HepG2 (cell line): ENCODE data around the gene GLDN. TPM values are rescaled to one million over a fixed set of nuclear protein-coding genes. Genes with fewer than 3 reads are reported as not detected.

ENCODE experiments used
- AFF4 ChIP-seq: sonication (generic); formaldehyde crosslinking; IDR thresholded peaks from 2 replicates; pipeline ENCODE4 v1.4.0; 2020; ENCODE audit warnings: missing genetic modification reagents
- BCL3 ChIP-seq: sonication (generic); formaldehyde crosslinking; IDR thresholded peaks from 2 replicates; pipeline ENCODE4 v1.5.1; 2020; ENCODE audit warnings: mild to moderate bottlenecking, missing genetic modification reagents, moderate library complexity
- CERS6 ChIP-seq: sonication (generic); formaldehyde crosslinking; IDR thresholded peaks from 2 replicates; pipeline ENCODE4 v1.5.0; 2020; ENCODE audit warnings: missing genetic modification reagents
- DNMT3B ChIP-seq: conservative IDR thresholded peaks from 2 replicates; pipeline ENCODE4 v1.6.1; 2016; ENCODE audit warnings: missing biosample characterization, control low read depth
- ERF ChIP-seq: IDR thresholded peaks from 2 replicates; pipeline ENCODE4 v1.6.1; 2018; ENCODE audit warnings: missing biosample characterization, missing genetic modification reagents
- GMEB2 ChIP-seq: IDR thresholded peaks from 2 replicates; pipeline ENCODE4 v1.6.1; 2016; ENCODE audit warnings: missing biosample characterization, missing genetic modification reagents, low read depth
- NFE2L1 ChIP-seq: sonication (generic); formaldehyde crosslinking; IDR thresholded peaks from 2 replicates; pipeline ENCODE4 v1.4.0; 2020; ENCODE audit warnings: missing genetic modification reagents, mild to moderate bottlenecking, borderline replicate concordance
- PHF20 ChIP-seq: sonication (generic); formaldehyde crosslinking; IDR thresholded peaks from 2 replicates; pipeline ENCODE4 v1.5.0; 2020; ENCODE audit warnings: mild to moderate bottlenecking, missing genetic modification reagents
- PITX1 ChIP-seq: sonication (generic); formaldehyde crosslinking; IDR thresholded peaks from 2 replicates; pipeline ENCODE4 v1.5.1; 2020; ENCODE audit warnings: mild to moderate bottlenecking, missing genetic modification reagents
- TGIF2 ChIP-seq: IDR thresholded peaks from 2 replicates; pipeline ENCODE4 v1.6.1; 2016; ENCODE audit warnings: control low read depth, missing compliant biosample characterization
- ZFY ChIP-seq: sonication (generic); formaldehyde crosslinking; IDR thresholded peaks from 2 replicates; pipeline ENCODE4 v1.4.0; 2020; ENCODE audit warnings: missing genetic modification reagents
- ZNF276 ChIP-seq: sonication (generic); formaldehyde crosslinking; IDR thresholded peaks from 2 replicates; pipeline ENCODE4 v1.4.0; 2020; ENCODE audit warnings: mild to moderate bottlenecking, low read depth, missing genetic modification reagents
- ZNF790 ChIP-seq: sonication (generic); formaldehyde crosslinking; IDR thresholded peaks from 2 replicates; pipeline ENCODE4 v1.8.0; 2022; ENCODE audit warnings: missing genetic modification reagents, mild to moderate bottlenecking, borderline replicate concordance
- ZUFSP ChIP-seq: sonication (generic); formaldehyde crosslinking; IDR thresholded peaks from 2 replicates; pipeline ENCODE4 v1.9.0; 2021; ENCODE audit warnings: missing genetic modification reagents, mild to moderate bottlenecking, borderline replicate concordance
- polyA plus RNA-seq, 8 experiments: library from polyadenylated mRNA; depleted of rRNA in 3 of 8; stranded (reverse) in 7 of 8; unstranded in 1 of 8; fragments of >200 nt; fragmentation: Illumina TruSeq in 4 of 8; extraction: Trizol in 4 of 8; gene quantifications; 2 replicates each; pipeline versions ENCODE4 v1.2.1 to v1.2.3, GENCODE V29; 2011 to 2016; ENCODE audit warnings: low read depth in 4 of 8, missing spikeins in 1 of 8, mixed read lengths in 1 of 8; ENCODE audit not compliant: insufficient read depth in 1 of 8
- total RNA-seq, 5 experiments: library from RNA; depleted of rRNA; stranded (reverse); fragments of >200 nt; fragmentation: Illumina TruSeq; extraction: Trizol; gene quantifications; 2 replicates each; pipeline ENCODE4 v1.2.3, GENCODE V29; 2016; ENCODE audit warnings: low read depth in 1 of 5

GLDN gene
- total and polyA plus RNA-seq, 2 of the 13 experiments (the other 11 are each of a cell fraction or from before 2014, with no cell fraction given), result 0.86 to 1.0 TPM

- TF ChIP-seq AFF4 (no peak), BCL3 (CRISPR knock-in tag) (no peak), ERF (CRISPR knock-in tag) (0 out of 2 replicates have a peak, but pooled peaks have one; percentile 24), ZNF790 (CRISPR knock-in tag) (no peak), PITX1 (0 out of 2 replicates have a peak, but pooled peaks have one; percentile 23), GMEB2 (CRISPR knock-in tag) (no peak), ZFY (CRISPR knock-in tag) (peak; percentile 67), NFE2L1 (CRISPR knock-in tag) (no peak), DNMT3B (no peak), ZUFSP (CRISPR knock-in tag) (no peak), TGIF2 (CRISPR knock-in tag) (no peak; the same call in 1 of the 2 replicates), CERS6 (CRISPR knock-in tag) (no peak), ZNF276 (no peak), PHF20 (CRISPR knock-in tag) (no peak)
Observed at GRCh38 chr15:51314391-51315337, 26.8 kb upstream of the GLDN start (continued).
